Measurements from ENCODE around the gene GMEB2. TPM values are rescaled to one million over a fixed set of nuclear protein-coding genes. Genes with fewer than 3 reads are reported as not detected.
"Not testable (repeated sequence)": the region's sequence is repeated elsewhere in the genome, so short reads cannot be mapped to it uniquely, and the experiment has no call there.

Gene GMEB2
- total RNA-seq, 1 donor, result 27.1 TPM

- no peaks in the 10 kb centered on the region for H3K27me3 ChIP-seq (ENCODE audit: insufficient read depth, low read length)
- H3K9me3 ChIP-seq (ENCODE audit: low read depth, low read length), result no peaks in the 10 kb centered on the region
- no peak overlapping the region for H3K4me3 ChIP-seq (ENCODE audit: low read length)
- peaks cover 16% of the 10 kb centered on the region for H3K4me1 ChIP-seq (ENCODE audit: insufficient read depth, low read length)
Measured at GRCh38 chr20:63617092-63617875, 9.6 kb downstream of the GMEB2 start.

- H3K9me3 ChIP-seq (ENCODE audit: low read depth, low read length); H3K27me3 ChIP-seq (ENCODE audit: insufficient read depth, low read length); H3K4me3 ChIP-seq (ENCODE audit: low read length): not testable (repeated sequence)
- peaks cover 32% of the 10 kb centered on the region for H3K4me1 ChIP-seq (ENCODE audit: insufficient read depth, low read length)
Measured at GRCh38 chr20:63613863-63614594, 12.9 kb downstream of the GMEB2 start.

- Histone ChIP-seq H3K27me3 (ENCODE audit: insufficient read depth, low read length) (no peaks in the 10 kb centered on the region), H3K9me3 (ENCODE audit: low read depth, low read length) (no peaks in the 10 kb centered on the region), H3K4me1 (ENCODE audit: insufficient read depth, low read length) (peaks cover 32% of the 10 kb centered on the region), H3K4me3 (ENCODE audit: low read length) (no peak overlapping the region)
Measured at GRCh38 chr20:63612276-63612931, 14.5 kb downstream of the GMEB2 start.

GRCh38 chr20:63611646-63612045 lies 15.3 kb downstream of the GMEB2 start:
- Histone ChIP-seq H3K9me3 (ENCODE audit: low read depth, low read length) (no peaks in the 10 kb centered on the region), H3K4me1 (ENCODE audit: insufficient read depth, low read length) (peaks cover 35% of the 10 kb centered on the region), H3K27me3 (ENCODE audit: insufficient read depth, low read length) (no peaks in the 10 kb centered on the region), H3K4me3 (ENCODE audit: low read length) (no peak overlapping the region)

GRCh38 chr20:63610581-63611435 lies 16.1 kb downstream of the GMEB2 start:
- H3K9me3 ChIP-seq (ENCODE audit: low read depth, low read length), result no peaks in the 10 kb centered on the region
- peaks cover 39% of the 10 kb centered on the region for H3K4me1 ChIP-seq (ENCODE audit: insufficient read depth, low read length)
- H3K4me3 ChIP-seq (ENCODE audit: low read length), result no peak overlapping the region
- no peaks in the 10 kb centered on the region for H3K27me3 ChIP-seq (ENCODE audit: insufficient read depth, low read length)

- no peaks in the 10 kb centered on the region for H3K9me3 ChIP-seq (ENCODE audit: low read depth, low read length)
- peaks cover 16% of the 10 kb centered on the region for H3K4me1 ChIP-seq (ENCODE audit: insufficient read depth, low read length)
- H3K4me3 ChIP-seq (ENCODE audit: low read length), result no peak overlapping the region
- H3K27me3 ChIP-seq (ENCODE audit: insufficient read depth, low read length), result no peaks in the 10 kb centered on the region
Measured at GRCh38 chr20:63606686-63607085, 20.2 kb downstream of the GMEB2 start.

- peaks cover 7% of the 10 kb centered on the region for H3K4me1 ChIP-seq (ENCODE audit: insufficient read depth, low read length)
- no peaks in the 10 kb centered on the region for H3K9me3 ChIP-seq (ENCODE audit: low read depth, low read length)
- no peaks in the 10 kb centered on the region for H3K27me3 ChIP-seq (ENCODE audit: insufficient read depth, low read length)
- H3K4me3 ChIP-seq (ENCODE audit: low read length), result no peak overlapping the region
Measured at GRCh38 chr20:63602321-63602720, 24.6 kb downstream of the GMEB2 start.

- not testable (repeated sequence) for H3K4me1 ChIP-seq (ENCODE audit: insufficient read depth, low read length); H3K4me3 ChIP-seq (ENCODE audit: low read length); H3K27me3 ChIP-seq (ENCODE audit: insufficient read depth, low read length); H3K9me3 ChIP-seq (ENCODE audit: low read depth, low read length)
Measured at GRCh38 chr20:63601679-63602078, 25.2 kb downstream of the GMEB2 start.

- Histone ChIP-seq H3K4me3 (ENCODE audit: low read length) (no peak overlapping the region), H3K4me1 (ENCODE audit: insufficient read depth, low read length) (no peaks in the 10 kb centered on the region), H3K27me3 (ENCODE audit: insufficient read depth, low read length) (no peaks in the 10 kb centered on the region), H3K9me3 (ENCODE audit: low read depth, low read length) (no peaks in the 10 kb centered on the region)
Measured at GRCh38 chr20:63599396-63600050, 27.4 kb downstream of the GMEB2 start.

- Histone ChIP-seq H3K27me3 (ENCODE audit: insufficient read depth, low read length) (no peaks in the 10 kb centered on the region), H3K9me3 (ENCODE audit: low read depth, low read length) (no peaks in the 10 kb centered on the region), H3K4me3 (ENCODE audit: low read length) (no peak overlapping the region), H3K4me1 (ENCODE audit: insufficient read depth, low read length) (no peaks in the 10 kb centered on the region)
Measured at GRCh38 chr20:63598479-63599395, 28.2 kb downstream of the GMEB2 start.

- Histone ChIP-seq H3K4me3 (ENCODE audit: low read length) (no peak overlapping the region), H3K27me3 (ENCODE audit: insufficient read depth, low read length) (no peaks in the 10 kb centered on the region), H3K9me3 (ENCODE audit: low read depth, low read length) (no peaks in the 10 kb centered on the region), H3K4me1 (ENCODE audit: insufficient read depth, low read length) (no peaks in the 10 kb centered on the region)
Measured at GRCh38 chr20:63597651-63598478, 29.0 kb downstream of the GMEB2 start.

- Histone ChIP-seq H3K4me1 (ENCODE audit: insufficient read depth, low read length) (no peaks in the 10 kb centered on the region), H3K27me3 (ENCODE audit: insufficient read depth, low read length) (no peaks in the 10 kb centered on the region), H3K9me3 (ENCODE audit: low read depth, low read length) (no peaks in the 10 kb centered on the region), H3K4me3 (ENCODE audit: low read length) (no peak overlapping the region)
Measured at GRCh38 chr20:63596423-63596822, 30.5 kb downstream of the GMEB2 start.
